GM21576 (cell line): ENCODE data around the gene HSBP1L1.

Experiments
- ATAC-seq: cut with Tn5 transposase; IDR thresholded peaks from one replicate; pipeline ENCODE4 v1.9.1; 2021; ENCODE audit warnings: mild to moderate bottlenecking, moderate library complexity; ENCODE audit not compliant: unreplicated experiment

Gene HSBP1L1

DNA sequence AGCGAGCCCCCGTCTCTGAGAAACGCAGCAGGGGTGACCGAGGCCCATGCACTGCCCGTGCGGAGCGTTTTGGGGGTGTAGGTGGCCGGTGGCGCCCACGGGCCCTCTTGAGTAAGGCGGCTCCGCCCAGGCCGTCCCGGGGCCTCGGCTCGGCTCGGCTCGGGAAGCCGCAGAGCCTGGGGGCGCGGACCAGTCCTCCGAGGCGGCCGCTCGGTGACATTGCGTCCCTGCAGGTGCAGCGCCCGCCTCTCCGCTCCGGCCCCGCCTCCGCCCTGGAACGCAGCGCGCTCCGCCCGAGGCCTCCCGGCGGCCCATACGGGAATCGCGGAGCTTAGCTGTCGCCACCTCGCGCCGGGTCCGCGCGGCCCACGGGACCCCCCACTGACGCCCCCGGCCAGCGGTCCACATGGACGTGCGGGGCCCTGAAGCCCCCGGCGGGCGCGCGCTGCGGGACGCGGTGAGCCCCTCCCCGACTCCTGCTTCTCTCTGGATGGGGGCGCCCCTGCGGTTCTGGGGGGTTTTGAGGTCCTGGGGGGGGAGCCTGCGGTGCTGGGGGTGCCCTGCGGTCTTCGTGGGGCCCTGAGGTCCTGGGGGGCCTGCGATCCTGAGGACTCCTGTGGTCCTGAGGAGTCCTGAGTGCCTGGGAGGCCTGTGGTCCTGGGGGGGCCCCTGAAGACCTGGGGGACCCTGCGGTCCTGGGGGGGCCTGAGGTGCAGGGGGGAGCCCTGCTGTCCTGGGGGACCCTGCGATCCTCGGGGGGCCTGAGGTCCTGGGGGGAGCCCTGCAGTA is at the start of gene HSBP1L1:
HSBP1L1 (plus strand) TSS at position 314 of the 789 bp plus-strand sequence; CDS start at position 407, 93 bp downstream.
- ATAC-seq = peak; percentile 63

DNA sequence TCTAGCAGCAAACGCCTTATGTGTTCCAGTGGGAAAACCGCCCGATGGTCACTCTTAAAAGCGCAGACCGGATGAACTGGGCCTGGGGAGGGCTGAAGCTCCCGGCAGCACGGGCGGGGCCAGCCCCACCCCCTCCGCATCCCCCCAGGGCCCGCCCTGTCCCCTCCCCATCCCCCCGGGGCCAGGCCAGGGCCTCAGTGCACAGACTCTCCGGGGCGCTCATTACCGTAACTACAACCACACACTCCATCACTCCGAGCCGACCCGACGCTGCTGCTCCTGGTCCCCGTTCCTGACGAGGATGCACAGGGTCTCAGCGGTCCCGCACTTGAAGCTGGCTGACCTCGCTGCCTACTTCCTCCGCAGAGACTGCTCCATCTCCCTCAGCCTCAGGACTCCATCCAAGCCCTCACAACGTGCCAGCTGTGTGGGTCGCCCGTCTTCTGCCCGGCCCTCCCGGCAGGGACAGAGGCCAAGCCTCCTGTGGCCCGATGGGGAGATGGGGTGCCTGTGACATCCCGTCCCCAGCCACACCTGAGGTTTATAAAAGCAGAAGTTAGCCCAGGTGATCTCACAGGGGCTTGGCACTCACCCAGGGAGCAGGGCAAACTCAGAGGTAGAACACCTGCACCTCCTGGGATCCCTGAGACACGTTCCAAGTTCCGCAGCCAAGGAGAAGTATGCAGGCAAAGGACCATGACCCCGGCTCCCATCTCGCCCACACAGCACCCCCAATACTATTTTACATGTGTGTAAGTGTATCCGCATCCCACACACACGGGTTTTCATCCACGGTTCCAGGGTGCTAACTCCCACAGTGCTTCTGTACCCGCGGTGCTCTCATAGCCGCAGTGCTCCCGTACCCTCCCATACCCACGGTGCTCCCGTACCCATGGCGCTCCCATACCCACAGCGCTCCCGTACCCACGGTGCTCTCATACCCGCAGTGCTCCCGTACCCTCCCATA is 49.0 kb upstream of the HSBP1L1 start:
- no peak for ATAC-seq

DNA sequence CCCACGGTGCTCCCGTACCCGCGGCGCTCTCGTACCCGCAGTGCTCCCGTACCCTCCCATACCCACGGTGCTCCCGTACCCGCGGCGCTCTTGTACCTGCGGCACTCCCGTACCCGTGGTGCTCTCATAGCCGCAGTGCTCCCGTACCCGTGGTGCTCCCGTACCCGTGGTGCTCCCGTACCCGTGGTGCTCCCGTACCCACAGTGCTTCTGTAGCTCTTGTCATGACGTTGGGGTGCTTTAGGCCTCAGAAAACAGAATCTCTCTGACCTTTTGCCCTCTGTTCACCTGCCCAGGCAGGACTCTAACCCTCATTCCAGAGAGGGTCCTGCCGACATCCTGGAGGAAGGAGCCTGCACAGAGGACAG is 48.3 kb upstream of the HSBP1L1 start:
- no peak for ATAC-seq

DNA sequence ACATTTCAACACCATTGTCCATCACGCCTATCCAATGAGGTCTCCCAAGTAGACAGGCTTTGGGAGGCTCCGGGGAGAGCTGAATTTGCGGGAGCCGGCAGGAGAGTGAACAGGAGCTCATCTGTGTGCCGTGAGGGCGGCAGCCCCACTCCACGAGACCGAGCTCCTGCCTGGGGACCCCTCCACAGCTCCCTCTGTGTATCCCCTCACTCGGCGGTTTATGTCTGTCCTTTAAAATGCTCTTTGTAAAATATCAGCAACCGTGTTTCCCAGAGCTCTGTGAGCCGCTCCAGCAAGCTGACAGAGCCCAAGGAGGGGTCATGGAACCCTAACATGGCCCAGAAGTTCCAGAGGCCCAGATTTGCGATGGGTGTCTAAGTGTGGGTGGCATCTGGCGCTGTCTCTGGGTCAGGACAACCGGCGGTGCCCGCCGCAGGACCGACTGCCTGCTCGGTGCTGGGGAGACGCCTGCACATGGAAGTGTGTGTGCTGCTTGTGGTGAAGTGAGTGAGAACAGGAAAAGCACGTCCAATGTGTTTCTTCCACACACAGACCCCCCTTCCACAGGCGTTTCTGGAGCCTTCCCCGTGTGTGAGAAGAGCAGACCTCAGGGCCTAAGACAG is 47.8 kb upstream of the HSBP1L1 start:
- no peak for ATAC-seq

DNA sequence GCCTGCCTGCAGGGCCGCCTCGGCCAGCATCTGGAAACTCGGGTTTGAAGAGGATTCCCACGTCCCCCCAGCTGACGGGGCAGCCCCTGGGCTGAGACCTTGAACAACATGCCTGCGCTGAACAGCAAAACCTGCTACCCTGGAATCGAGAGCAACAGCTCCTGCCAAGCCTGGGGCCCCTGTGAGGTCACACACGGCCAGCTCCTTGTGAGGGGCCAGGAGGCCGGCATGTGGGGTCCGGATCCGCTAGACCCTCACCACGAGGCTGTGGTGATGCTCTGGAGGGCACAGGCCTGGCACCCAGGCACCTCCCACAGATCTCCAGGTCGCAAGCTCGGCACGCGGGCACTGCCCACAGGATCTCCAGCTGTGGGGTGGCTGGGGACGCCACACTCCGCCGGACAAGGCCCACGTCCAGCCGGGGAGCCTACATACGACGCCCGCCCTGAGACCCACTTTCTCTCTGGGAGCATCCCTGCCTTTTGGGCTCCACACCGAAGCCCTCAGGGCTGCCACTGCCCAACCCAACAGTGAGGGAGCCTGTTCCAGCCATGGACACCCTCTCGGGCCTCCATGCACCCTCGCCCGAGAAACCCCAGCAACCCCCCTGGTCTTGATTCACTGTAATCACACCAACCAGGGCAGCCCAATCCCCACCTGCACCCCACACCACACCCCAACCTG is 47.1 kb upstream of the HSBP1L1 start:
- no peak for ATAC-seq

DNA sequence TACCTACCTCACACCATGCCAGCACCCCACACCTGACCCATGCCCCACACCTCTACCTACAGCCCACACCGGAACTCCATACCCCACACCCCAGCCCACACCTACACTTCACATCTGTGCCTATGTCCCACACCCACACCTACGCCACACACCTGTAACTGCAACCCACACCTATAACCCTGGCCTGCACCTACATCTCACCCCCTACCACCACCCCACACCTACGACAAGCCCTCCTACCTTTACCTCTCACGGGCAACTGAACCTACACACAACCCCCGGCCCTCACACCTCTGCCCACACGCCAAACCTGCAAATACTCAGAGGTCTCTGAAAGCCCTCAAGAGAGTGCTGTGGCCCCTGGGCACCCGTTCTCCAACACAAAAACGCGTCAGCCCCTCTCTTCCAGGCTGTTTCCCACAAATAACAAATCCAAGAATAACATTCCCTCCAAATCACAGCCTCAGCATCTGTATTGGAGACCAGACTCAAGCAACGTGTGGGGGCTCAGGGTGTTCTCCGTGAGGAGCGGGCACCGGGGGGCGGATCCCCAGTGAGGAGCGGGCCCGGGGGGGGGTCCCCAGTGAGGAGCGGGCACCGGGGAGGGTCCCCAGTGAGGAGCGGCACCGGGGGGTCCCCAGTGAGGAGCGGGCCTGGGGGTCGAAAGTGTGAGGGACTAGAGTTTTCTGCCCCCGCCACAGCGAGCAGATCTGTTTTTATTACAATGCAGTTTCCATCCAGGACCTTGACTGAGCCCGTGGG is 46.4 kb upstream of the HSBP1L1 start:
- ATAC-seq = no peak

DNA sequence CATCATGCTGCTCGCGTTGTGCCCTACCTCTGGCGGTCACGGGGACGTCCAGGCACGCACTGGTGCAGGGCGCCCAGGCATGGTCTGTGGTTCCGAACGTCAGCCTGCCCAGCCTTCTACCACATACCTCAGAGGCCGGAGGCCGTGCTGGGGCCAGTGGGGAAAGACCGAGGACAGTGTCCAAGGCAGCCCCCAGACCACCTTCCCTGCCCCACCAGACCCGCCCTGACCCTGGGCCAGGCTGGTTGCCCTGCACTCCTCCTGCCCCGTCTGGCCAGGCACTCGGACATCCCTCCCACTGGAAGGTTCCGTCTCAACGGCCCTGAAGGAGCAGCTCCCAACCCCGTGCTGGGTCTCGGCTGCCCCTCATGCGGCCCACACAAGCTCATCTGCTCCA is 45.8 kb upstream of the HSBP1L1 start:
- no peak for ATAC-seq

DNA sequence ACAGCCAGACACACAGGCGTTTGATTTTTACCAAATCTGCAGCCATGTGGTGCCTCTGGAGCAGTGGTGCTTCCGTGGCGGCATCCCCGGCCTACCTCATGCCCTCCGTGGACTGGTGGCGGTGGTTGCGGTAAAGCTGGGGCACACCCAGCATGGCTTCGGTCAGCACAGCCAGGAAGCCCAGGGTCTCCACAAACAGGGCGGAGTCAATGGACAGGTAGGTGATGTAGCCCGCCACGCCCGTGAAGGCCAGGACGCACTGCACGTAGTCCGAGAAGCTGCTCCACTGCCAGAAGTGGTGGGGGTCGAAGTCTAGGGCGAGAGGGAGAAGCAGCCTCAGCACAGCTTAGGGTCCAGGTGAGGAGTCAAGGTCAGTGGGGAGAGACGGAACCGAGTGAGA is 45.4 kb upstream of the HSBP1L1 start:
- ATAC-seq = no peak

DNA sequence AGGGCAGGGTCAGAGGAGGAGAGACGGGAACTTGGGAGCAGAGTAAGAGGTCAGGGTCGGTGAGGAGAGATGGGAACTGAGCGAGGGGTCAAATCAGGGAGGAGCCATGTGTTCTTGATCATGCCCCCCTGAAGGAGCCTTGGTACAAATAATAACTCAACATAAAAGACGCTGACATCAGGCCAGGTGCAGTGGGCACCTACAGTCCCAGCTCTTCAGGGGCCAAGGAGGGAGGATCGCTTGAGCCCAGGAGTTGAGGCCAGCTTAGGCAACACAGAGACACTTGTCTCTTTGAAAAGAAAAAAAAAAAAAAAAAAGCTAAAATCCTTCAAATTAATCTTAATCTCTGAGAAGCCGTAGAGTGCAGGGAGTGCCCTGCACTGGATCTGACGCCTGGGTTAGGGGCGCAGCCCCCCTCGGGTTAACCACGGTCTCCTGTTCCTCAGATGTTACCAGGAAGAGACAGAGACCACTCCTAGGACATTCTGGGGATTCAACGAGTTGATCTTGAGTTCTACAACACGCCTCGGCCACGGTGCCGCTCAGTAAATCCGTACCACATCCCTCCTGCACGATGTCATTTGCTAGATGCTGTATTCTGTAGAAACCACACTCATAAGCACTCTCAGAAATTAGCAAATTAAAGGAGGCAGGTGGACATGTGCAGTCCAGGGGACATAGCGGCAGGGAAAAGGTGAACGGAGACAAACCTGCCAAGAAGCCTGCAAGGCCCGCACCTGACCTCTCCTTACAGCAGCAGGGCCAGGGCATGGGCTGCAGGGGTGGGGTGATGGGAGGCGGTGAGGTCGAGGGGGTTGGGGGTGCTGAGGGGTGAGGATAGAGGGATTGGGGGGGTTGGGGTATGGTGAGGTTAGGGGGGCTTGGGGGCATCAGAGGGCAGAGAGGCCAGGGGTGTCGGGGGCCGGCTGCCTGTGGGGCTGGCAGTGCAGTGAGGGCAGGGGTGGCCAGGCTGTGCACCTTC is 42.2 kb upstream of the HSBP1L1 start:
- no peak for ATAC-seq

DNA sequence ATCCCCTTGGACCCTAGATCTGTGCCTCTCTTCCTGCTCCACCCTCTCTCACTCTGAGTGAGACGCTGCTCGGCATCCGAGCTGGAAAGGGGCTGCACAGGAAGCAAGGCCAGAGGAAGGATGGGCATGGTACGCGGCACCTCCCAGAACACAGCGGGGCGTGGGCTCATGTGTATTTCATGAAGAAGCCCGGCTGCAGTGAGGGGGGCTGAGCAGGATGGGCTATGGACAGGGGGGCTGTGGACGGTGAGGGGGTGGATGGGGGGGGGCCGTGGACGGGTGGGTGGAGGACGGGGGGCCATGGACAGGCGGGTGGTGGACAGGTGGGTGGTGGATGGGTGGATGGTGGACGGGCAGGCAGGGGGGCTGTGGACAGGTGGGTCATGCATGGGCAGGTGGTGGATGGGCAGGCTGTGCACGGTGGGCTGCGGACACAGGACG is 41.5 kb upstream of the HSBP1L1 start:
- no peak for ATAC-seq

DNA sequence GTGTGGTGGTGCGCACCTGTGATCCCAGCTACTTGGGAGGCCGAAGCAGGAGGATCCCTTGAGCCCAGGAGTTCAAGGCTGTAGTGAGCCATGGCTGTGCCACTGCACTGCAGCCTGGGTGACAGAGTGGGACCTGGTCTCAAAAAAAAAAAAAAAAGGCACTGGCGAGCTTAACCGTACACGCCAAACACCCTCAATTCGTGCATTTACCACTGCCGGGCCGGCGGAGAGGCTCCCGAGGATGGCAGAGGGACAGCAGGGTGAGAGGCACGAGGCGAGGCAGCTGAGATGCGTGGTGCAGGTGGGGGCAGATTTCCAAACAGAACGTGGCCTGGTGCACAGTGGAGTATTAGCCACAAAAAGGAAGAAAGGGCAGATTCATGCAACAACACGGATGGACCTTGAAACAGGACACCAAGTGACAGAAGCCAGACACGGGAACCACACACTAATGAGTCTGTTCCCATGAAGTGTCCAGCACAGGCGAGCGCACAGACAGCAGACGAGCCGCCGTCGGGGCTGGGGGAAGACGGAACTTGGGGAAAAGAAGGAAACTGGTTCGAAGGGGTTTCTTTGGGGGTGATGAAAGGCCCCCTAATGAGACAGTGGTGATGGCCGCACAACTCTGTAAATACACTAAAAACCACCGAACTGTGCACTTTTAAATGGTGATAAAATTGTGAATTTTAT is 40.4 kb upstream of the HSBP1L1 start:
- no peak for ATAC-seq

DNA sequence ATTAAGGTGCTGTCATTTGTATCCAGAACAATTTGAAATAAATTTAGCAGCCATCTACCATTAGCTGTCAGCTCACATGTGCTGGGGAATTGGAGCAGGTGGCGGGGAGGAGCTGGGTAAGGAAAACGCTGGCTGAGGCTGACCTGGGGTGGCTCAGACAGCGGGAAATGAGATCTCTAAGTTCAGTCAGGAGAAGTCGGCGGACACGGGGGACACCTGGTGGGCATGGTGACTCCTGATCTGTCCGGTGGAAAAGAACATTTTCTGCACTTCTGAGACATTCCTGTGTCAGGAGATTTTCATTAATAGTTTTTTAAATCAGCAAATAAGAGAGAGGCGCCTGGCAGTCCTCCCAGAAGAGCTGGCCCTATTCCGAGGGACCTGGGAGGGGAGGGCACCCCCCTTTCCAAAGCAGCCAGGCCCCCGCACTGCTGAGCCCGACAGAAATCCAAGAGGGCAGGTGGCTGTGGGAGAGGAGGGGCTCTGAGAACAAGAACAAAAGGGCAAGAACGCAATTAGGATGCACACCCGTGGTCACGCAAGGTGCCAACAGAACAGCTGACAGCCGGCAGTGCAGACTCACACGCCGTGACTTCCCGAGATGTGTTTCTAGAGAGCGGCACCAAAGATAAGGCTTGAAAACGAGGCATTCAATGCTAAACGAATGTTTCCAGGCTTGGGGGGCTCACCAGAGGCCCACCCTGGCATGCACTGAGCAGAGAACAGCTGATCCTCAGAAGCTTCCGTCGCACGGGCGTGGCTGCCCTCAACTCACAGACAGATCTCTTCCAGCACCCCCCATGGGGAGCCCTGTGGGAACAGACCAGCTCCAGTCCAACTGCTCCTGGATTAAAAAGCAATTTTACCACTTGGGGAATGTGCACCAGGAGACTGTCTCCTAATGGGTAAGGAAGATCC is 39.4 kb upstream of the HSBP1L1 start:
- ATAC-seq = no peak

DNA sequence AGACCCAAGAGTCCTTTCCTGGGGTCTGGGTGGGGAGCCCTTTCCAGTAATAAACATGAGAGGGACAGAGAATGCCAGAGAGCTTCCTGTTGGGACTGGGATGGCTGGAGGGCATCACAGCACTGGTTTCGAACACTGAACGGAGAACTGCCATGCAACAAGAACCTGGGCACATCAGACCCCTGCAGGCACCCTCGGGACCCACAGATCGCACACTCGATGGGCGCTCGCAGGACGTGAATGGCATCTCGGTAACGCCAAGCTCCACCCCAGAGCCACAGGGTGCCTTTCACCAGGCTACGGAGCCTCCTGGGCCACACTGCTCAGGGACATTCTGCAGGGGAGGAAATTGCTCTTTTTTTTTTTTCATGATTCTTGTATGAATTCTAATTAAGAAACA is 38.1 kb upstream of the HSBP1L1 start:
- ATAC-seq = no peak

DNA sequence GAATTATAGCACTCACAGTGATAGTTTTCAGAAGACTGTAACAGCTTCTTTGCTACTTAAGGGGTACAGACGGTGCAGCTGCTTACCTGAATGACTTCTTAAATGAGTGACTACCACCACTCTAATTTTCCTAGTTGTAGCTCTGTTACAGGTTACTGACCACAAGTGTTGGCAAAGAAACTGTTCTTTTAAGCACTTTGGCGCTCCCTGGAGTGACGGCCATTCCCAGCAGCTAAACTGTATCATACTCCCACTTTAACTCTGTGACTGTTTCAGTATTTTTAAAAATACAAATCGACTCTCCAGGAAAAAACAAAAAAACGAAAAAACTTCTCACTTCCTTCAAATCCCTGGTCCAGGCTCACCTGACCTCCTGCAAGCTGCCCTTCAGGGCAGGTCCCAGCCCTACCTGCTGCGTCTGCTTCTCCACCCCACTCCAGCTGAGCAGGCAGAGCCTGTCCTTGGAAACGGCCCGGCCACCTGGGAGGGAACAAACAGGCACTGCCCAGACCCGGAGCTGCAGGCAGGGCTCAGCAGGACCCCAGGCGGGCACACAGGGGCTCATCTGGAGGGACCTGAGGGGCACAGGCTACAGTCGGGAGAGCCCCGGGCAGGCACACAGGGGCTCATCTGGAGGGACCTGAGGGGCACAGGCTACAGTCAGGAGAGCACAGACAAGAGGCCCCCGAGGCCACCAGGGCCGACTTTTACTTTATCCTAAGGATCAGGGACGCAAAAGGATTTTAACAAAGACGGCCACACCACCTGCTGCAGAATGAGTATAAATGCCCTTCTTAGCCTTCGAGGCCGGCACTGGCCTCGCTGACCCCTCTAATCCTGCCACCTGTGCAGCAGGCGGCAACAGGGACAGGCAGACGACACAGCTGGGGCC is 37.5 kb upstream of the HSBP1L1 start:
- ATAC-seq = no peak

DNA sequence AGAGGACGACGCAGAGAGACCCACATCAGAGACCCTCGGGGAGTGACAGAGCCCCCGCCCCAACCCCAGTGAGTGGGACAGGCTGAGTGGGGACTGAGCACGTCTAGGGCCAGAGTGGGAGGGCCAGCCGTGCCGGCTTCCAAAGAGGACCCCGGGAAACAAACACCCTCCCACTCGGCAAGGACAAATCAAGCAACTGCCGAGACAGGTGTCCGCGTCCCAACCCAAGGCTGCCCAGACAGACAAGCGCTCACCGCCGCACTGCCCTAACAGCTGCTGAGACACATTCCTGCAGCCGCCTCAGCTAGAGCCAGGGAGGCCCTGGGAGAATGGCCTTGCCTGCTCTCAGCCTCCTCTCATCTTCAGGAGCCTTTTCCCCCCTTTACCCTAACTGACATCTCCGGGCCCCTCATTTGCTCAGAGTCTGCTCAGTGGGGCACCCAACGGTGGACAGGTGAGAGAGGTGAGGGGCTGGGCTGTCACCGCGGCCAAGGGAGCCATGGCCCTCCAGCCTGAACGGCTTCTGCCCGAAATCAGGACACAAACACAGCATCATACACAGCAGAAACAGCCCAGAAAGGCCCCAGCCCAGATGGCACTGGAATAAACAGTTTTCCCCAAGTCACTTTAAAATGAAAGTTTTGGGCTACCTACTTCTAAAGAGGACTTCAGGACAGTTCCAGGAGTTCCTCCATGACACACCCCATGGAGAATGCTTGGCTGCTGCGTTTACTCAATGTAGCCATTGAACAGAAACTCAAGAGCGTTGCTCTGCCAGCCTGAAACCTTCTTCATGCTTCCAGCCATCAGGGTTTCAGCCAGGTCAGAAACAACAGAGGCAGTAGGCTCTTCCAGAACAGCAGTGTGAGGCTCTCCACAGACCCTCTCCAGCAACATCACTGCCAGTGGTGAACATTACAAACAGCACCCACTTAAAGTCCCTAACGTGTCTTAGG is 36.6 kb upstream of the HSBP1L1 start:
- ATAC-seq = no peak
